HG02852 (cell line): ENCODE data around the gene ARHGEF37.
A peak's percentile ranks its signal among the peaks of the same experiment; 100 is the strongest.
"Not testable (repeated sequence)": the region's sequence is repeated elsewhere in the genome, so short reads cannot be mapped to it uniquely, and the experiment has no call there.

ENCODE experiments used
- ATAC-seq: cut with Tn5 transposase; IDR thresholded peaks from one replicate; pipeline ENCODE4 v1.9.1; 2021; ENCODE audit warnings: mild to moderate bottlenecking, moderate library complexity; ENCODE audit not compliant: unreplicated experiment

Gene ARHGEF37

DNA sequence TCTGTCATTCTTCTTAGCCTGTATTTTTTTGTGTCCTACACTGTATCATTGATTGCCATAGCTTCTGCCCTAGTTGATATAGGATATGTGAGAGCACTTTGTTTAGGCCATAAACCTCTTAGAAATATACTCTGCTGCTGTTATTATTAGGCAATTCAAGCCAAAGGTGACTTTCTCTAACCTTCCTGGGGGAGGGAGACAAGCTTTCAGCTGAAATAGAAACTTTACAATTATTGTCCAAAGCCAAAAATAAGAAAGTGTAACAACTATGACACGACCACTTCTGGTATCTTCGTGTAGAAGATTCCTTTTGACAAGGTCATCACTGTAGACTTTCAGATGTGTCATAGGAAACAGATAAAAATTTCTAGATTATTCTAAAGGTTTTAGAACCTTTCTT is 17.8 kb upstream of the ARHGEF37 start:
- no peak for ATAC-seq

DNA sequence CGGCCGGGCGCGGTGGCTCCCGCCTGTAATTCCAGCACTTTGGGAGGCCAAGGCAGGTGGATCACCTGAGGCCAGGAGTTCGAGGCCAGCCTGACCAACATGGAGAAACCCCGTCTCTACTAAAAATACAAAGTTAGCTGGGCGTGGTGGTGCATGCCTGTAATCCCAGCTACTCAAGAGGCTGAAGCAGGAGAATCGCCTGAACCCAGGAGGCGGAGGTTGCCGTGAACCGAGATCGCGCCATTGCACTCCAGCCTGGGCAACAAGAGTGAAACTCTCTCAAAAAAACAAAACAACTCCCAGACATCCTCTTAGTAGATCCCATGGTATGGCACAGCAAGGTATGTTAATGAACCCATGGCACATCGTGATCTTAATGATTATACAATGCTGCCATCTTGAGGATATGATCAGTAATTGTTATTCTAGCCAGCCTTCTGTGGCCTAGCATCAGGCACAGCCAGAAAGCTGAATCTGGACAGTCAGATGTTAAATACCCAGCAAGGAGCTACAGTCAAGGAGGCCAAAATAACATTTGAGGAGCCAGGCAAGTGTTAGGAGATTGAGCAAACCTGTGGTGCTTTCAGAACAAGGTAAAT is 16.7 kb upstream of the ARHGEF37 start:
- ATAC-seq, result peak; percentile 90

DNA sequence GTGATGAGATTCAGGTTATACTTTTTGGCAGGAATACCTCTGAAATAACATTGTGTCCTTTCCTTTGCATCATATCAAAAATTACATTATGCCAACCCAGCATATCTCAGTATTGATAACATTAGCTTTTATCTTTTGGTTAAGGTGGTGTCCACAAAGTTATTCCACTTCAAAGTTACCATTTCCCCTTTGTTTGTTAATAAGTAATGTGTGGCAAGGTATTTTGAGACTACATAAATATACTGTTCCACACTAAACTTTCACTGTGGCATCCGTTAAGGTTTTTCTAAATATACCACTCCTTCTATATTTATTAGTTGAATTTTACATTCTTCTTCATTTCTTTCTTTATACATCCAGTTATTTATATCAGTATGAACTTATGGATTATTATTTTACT is 14.1 kb upstream of the ARHGEF37 start:
- ATAC-seq, result no peak

DNA sequence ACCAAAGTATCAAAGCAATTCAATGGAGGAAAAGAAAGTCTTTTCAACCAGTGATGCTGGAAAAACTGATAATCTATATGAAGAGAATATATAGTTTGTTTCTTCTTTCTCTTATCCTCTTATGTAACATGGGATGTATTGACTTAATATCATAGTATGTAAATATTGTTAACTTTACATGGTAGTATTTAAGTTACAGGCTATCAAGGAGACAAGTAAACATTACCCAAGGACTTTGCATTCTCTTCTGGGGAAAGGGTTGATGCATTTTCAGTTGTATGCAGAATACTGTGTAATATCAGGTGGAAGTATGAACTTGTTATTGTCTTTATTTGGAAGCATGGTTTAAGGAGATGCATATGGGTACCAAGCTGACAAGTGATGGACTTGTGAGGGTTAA is 9.1 kb upstream of the ARHGEF37 start:
- no peak for ATAC-seq

DNA sequence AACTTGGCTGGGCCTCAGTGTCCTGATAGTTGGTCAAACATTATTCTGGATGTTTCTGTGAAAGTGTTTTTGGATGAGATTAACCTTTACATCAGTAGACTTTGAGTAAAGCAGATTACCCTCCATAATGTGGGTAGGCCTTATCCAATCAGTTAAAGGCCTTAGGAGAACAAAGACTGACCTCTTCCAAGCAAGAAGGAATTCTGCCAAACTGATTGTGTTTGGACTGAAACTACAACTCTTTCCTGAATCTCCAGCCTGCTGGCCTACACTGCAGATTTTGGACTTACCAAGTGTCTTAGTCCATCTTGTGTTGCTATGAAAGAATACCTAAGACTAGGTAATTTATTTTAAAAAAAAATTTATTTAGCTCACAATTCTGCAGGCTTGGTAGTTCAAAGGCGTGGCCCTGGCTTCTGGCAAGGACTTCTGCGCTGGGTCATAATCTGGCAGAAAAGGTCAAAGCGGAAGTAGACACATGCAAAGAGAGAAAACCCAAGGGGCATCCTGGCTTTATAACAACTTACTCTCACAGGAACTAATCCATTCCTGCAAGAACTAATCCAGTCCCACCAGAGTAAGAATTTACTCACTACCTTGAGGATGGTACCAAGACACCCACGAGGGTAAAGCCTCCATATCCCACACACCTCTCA is 8.6 kb upstream of the ARHGEF37 start:
- ATAC-seq, result no peak

DNA sequence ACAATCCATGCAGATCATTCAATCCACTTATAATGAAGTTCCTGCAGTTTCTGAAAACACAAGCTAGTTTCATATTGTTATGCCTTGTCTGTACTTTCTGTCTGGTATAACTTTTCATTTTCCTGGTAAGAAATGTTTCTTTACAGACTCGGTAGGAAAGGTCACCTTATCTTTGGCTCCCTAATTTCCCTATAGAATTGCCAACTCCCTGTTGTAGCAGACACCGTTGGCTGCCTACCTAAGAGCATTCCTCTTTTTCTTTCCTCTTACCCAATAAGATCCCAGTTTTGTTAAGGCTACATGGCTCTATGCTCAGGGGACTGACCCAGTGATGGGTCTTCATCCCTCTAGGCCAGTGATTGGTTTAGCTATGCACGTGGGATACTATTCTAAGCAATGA is 6.2 kb upstream of the ARHGEF37 start:
- no peak for ATAC-seq

DNA sequence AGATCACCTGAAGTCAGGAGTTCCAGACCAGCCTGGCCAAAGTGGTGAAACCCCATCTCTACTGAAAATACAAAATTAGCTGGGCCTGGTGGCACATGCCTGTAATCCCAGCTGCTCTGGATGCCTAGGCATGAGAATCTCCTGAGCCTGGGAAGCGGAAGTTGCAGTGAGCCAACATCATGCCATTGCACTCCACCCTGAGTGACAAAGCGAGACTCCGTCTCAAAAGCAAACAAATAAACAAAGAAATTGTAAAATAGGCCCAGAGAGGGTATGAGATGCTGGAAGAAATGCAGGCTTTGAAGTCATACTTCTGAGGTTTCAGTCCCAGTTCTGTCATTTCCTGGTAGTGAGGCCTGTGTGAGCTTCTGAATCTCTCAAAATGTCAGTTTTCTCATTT is 5.3 kb upstream of the ARHGEF37 start:
- ATAC-seq, result peak; percentile 55

DNA sequence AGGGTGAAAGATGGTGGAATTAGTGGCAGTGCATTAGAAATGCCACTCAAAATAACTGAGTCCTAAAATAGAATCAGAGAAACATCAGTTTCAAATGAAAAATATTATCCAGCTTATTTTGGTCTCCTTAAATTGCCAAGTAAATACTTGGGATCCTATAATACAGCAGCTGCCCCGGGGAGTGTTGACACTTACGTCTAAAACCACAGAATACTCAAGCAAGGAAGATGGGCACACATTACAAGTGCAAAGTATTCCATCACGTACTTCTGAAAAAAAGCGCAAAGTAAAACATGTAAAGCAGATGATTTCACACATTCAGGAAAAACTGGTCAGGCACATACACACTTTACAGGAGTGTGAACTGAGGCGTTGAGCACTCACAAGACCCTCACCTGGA is 2.4 kb upstream of the ARHGEF37 start:
- no peak for ATAC-seq

DNA sequence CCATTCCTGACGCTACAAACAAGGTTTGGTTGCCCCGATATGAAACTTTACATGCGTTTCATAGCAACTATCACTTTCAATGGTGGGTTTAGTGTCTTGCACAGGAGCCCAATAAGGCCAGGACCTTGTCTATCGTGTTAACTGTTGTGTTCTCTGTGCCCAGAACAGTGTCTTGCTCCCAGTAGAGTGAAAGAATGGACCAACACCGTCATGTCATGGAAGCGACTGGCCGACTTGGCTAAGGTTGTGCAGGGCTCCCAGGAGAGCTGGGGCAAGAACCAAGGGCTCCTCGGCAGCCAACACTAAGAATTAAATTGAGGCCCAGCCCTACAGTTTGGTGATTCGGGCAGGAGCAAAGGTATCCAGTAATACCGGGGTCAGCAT is 498 bp upstream of the ARHGEF37 start:
- ATAC-seq, result no peak

DNA sequence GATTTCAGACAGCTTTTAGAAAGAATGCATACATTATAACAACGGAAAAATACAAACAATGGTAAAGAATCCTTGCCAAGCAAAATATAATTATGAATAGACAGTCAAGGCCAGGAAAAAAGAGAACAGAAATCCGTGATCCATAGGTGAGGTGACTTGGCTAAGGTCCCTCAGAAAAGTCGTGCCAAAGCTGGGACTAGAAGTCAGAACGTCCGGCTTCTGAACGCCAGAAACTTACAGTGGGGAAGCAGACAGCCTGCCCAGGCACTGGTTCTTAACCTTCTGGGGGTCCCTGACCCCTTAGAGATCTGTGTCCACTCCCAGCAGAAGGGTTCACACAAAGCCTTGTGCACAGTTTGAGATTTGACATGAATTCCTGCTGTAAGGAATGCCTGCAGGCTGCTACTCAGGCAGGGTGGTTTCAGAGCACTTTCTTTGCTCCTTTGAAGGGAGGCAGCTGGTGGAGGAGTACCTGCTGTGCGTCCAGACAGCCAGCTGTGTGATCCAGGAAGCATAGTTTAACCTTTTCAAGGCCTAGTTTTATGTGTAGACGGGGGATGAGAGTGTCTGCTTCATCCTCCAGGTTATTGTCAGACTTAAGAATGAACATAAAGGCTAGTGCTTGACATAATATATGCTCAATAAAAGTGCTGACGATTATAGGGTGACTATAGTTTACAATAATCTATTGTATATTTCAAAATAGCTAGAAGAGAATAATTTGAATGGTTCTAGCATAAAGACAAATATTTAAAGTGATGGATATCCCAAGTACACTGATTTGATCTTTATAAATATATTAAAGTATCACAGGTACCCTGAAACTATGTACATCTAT is 852 bp downstream of the ARHGEF37 start:
- ATAC-seq, result no peak

DNA sequence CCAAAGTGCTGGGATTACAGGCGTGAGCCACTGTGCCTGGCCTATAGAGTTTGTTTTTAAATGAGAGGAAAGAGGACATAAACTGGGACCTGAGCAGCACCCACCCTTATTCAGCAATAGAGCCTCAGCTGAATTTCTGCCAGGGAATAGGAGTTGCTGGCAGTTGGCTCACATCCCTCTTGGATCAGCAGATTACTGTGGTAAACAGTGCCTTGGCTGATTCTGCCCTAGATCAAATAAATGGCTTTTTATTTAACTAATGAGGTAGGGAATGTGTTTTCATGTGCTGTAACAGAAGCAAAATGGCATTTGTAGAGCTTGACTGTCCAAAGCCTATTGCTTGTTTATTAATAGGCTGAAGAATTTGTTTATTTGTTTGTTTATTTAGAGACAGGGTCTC is 2.1 kb downstream of the ARHGEF37 start:
- no peak for ATAC-seq

DNA sequence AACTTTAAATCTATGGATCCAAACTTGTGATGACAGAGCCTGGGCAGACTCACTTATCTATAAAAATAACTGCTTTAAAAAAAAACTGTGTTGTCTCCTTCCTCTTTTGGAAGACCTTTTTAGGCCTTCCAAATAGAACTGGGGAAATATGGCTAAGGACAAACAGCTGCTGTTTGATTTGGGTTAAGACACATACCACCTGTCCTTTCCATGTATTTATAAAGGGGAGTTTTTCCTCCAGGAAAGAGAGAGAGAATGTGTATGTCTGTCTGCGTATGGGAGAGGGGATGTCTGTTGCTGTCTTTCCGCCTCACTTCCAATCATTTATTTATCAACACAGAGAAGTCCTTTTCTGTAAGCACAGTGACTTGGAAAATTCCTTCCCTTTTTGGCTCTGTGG is 2.8 kb downstream of the ARHGEF37 start:
- no peak for ATAC-seq

DNA sequence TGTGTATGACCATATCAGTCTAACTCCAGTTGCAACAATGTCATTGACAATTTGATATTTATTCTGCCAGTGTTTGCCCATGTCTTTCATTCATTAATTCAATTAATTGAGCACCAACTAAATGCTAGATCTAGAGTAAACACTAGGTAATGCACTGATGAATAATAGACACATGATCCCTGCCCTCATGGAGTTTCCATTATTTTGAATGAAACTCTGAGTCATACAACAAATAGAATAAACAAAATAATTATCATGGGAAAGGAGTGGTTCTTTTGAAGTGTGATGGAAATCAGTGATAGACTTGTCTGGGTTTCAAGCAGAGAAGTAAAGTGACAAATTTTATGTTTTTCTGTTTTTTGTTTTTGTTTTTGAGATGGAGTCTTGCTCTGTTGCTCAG is 4.6 kb downstream of the ARHGEF37 start:
- ATAC-seq, result no peak

DNA sequence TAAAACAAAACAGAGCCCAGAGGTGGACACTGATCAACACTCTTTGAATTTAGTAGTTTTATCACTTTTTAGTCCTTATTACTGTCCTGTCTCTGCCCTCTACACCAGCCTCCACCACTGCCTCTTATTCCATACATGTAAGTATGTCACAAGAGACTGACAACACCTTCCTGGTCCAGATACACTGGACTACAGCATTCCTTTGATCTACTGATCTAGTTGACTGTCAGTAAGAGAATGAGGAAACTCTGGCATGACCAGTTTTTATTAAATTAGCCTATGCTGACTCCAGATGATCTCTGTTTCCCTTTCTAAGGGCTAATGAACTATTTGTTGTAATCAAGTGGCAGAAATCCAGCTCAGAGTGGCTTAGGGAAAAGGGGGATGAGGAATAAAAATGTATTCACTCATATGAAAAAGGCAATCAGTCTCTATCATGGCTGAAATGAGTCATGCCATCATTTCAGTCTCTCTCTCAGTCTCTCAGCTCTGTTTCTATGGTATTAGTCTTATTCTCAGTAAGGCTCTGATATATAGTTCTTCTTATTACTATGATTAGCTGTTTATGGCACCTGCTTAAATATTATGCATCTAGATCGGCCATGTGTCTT is 5.5 kb downstream of the ARHGEF37 start:
- ATAC-seq, result no peak

DNA sequence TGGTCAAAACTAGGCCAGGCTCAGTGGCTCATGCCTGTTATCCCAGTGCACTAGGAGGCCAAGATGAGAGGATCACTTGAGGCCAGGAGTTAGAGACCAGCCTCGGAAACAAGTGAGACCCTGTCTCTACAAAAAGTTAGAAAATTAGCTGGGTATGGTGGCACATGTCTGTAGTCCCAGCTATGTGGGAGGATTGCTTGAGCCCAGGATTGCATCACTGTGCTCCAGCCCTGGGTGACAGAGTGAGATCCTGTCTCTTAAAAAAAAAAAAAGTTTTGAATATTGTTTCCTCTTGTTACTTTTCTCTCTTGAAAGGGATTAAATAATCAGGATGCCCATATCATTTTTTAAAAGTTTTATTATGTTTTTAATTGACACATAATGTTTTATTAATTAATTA is 7.6 kb downstream of the ARHGEF37 start:
- no peak for ATAC-seq

DNA sequence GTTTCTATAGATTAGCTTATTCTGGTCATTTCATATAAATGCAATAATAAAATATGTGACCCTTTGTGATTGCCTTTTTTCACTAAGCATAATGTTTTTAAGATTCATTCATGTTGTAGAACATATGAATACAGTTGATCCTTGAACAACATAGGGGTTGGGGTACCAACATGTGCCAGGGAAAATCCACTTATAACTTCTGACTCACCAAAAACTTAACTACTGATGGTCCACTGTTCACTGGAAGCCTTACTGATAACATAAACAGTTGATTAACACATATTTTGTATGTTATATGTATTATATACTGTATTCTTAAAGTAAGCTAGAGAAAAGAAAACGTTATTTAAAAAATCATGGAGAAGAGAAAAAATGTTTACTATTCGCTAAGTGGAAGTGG is 12.1 kb downstream of the ARHGEF37 start:
- ATAC-seq, result no peak

DNA sequence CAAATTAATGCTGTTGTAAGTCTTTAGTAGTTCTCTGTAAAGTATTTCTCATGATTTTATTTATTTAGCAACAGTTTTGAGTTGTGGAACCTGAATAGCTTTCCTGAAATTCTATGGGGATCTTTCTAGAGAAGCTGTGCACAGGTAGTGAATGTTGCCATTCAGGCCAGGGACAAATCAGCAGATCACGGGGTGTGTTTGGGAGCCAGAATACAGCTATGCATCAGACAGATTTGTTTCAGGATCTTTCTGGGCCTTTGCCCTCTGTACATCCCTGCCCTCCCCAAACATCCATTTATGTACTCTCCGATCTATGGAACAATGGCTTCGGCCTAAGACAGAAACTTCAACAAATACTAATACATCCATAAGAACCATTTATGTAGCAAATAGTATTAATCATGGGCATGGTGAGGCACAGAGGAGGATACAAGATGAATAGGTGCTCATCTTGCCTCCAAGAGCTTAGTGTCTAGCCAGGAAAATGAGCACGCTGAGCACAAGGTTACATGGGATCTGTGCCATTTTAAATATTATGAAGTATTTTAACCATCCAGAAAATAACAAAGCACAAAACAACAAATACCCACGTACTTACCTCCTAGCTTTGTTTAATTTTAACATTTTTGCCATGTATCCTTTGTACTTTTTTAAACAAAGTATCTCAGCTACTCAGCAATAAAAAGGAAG is 13.1 kb downstream of the ARHGEF37 start:
- ATAC-seq, result no peak

DNA sequence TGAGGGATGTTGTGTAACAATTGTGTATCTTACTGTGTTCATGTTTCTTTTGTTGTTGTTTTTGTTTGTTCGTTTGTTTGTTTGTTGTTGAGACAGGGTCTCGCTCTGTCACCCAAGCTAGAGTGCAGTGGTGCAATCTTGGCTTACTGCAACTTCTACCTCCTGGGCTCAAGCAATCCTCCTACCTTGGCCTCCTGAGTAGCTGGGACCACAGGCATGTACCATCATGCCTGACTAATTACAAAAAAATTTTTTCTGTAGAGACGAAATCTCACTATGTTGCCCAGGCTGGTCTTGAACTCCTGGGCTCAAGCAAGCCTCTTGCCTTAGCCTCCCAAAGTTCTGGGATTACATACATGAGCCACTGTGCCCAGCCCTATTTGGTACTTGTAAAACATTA is 13.8 kb downstream of the ARHGEF37 start:
- ATAC-seq, result not testable (repeated sequence)

DNA sequence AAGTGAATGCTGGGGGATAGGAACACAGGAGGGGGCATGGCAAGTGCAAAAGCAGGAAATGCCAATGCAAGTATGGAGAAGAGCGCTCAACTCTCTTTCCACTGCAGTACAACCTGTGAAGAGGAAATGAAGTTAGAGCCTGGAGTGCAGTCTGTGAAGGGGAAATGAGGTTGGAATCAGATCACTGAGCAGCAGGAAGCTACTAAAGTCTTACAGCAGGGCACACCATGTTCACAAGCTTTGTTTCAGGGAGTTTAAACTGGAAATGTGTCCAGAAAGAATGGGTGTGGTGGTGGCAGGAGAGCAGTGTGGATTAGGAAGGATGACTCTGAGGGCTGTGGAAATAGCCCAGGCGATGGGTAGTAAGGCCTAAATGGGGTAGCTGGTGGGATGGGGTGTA is 15.4 kb downstream of the ARHGEF37 start:
- no peak for ATAC-seq

DNA sequence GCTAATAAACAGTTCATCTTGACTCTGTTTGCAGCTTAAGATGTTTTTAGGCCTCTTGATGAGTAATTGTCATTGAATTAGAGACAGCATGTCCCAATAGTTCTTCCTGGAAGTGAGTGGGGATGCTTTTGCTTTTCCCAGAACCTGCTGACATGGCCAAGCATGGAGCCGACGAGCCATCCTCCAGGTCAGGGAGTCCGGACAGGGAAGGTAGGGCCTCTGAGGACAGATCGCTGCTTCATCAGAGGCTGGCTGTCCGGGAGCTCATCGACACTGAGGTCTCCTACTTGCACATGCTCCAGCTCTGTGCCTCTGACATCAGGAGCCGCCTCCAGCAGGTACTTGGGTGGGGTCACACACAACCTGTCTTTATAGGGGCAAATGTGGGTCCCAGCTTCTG is 16.3 kb downstream of the ARHGEF37 start:
- ATAC-seq, result no peak

DNA sequence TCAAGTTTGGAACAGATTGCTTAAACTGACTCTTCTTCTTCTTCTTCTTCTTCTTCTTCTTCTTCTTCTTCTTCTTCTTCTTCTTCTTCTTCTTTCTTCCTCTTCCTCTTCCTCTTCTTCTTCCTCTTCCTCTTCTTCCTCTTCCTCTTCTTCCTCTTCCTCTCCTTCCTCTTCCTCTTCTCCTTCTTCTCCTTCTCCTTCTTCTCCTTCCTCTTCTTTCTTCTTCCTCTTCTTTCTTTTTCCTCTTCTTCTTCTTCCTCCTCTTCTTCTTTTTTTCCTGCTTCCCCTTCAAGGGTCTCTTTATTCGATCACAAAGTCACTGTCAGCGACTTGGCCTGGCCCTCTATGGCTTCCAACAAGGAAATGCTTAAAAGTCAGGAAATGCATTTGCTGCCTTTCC is 16.9 kb downstream of the ARHGEF37 start:
- ATAC-seq, result not testable (repeated sequence)
